Cortex of kidney (tissue), 1 donor: ENCODE data around the gene SLC32A1.

Experiments used
- DNase-seq: peaks from one replicate; lab custom pipeline; 2025; lab: John Stamatoyannopoulos, UW

The SLC32A1 gene

GRCh38 chr20:38755324-38755910 is 31.1 kb downstream of the SLC32A1 start:
- DNase-seq, result no peak

GRCh38 chr20:38757145-38757775 is 33.0 kb downstream of the SLC32A1 start:
- DNase-seq, result no peak

- DNase-seq, result no peak
Observed at GRCh38 chr20:38759106-38759505, 34.8 kb downstream of the SLC32A1 start.

- DNase-seq, result no peak
Observed at GRCh38 chr20:38760978-38761377, 36.7 kb downstream of the SLC32A1 start.

GRCh38 chr20:38762174-38762573 is 37.9 kb downstream of the SLC32A1 start:
- no peak for DNase-seq

GRCh38 chr20:38763616-38764015 is 39.3 kb downstream of the SLC32A1 start:
- no peak for DNase-seq

- DNase-seq, result no peak
Observed at GRCh38 chr20:38764567-38765318, 40.5 kb downstream of the SLC32A1 start.

GRCh38 chr20:38766071-38766470 is 41.8 kb downstream of the SLC32A1 start:
- DNase-seq, result no peak

GRCh38 chr20:38769376-38770295 is 45.4 kb downstream of the SLC32A1 start:
- no peak for DNase-seq

GRCh38 chr20:38770546-38770945 is 46.3 kb downstream of the SLC32A1 start:
- no peak for DNase-seq

GRCh38 chr20:38770970-38771369 is 46.7 kb downstream of the SLC32A1 start:
- no peak for DNase-seq

- no peak for DNase-seq
Observed at GRCh38 chr20:38771621-38772020, 47.3 kb downstream of the SLC32A1 start.

GRCh38 chr20:38774167-38774566 is 49.9 kb downstream of the SLC32A1 start:
- DNase-seq, result no peak

GRCh38 chr20:38776363-38776762 is 52.1 kb downstream of the SLC32A1 start:
- DNase-seq, result no peak
